Ishikawa (cell line): ENCODE measurements around the gene RAB10.

Experiments
- CREB1 ChIP-seq: IDR thresholded peaks from 2 replicates; pipeline ENCODE4 v1.6.1; 2012; ENCODE audit warnings: low read depth
- TAF1 ChIP-seq: IDR thresholded peaks from 2 replicates; pipeline ENCODE4 v1.6.1; 2012; ENCODE audit warnings: low read depth, mild to moderate bottlenecking
- YY1 ChIP-seq: IDR thresholded peaks from 2 replicates; pipeline ENCODE4 v1.6.1; 2012; ENCODE audit warnings: low read depth
- TF ChIP-seq, protein P1 (sequence below): IDR thresholded peaks from 2 replicates; pipeline ENCODE4 v1.6.1; 2012; ENCODE audit warnings: low read depth, mild to moderate bottlenecking

DNA sequence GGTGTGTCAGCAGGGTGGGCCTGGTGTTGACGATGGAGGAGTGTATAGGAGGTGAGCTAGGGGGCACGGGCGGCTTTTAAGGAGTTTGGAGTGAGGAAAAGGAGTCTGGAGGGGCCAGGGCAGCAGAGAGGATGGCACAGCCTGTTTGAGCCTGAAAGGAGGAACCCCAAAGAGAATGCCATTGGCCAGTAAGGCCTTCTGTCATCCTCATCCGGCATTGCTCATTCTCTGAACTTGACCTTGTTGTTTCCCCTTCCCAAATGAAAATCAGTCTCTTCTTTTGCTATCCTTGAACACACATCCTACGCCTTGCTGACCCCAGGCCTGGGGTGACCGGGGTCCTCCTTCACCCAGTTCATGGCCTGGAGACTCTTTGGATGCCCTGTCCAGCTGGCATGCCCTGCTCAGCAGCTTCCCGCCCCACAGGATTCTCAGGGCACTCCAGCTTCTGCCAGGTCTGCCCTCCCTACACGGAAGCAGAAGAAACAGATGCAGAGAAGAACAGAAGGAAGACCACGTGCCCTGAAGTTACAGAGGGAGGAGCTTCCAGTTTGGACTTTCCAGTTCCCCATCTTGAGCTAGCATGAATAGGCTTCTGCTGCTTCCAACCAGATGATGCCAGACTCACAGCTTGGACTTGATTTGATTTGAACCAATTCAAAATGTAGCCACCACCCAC, 31.1 kb upstream of the RAB10 start:
- TF ChIP-seq CREB1 (no peak), TAF1 (no peak), YY1 (no peak)
- TF ChIP-seq, protein P1, sequence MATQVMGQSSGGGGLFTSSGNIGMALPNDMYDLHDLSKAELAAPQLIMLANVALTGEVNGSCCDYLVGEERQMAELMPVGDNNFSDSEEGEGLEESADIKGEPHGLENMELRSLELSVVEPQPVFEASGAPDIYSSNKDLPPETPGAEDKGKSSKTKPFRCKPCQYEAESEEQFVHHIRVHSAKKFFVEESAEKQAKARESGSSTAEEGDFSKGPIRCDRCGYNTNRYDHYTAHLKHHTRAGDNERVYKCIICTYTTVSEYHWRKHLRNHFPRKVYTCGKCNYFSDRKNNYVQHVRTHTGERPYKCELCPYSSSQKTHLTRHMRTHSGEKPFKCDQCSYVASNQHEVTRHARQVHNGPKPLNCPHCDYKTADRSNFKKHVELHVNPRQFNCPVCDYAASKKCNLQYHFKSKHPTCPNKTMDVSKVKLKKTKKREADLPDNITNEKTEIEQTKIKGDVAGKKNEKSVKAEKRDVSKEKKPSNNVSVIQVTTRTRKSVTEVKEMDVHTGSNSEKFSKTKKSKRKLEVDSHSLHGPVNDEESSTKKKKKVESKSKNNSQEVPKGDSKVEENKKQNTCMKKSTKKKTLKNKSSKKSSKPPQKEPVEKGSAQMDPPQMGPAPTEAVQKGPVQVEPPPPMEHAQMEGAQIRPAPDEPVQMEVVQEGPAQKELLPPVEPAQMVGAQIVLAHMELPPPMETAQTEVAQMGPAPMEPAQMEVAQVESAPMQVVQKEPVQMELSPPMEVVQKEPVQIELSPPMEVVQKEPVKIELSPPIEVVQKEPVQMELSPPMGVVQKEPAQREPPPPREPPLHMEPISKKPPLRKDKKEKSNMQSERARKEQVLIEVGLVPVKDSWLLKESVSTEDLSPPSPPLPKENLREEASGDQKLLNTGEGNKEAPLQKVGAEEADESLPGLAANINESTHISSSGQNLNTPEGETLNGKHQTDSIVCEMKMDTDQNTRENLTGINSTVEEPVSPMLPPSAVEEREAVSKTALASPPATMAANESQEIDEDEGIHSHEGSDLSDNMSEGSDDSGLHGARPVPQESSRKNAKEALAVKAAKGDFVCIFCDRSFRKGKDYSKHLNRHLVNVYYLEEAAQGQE, result no peak
